Hematopoietic multipotent progenitor cell treated with erythropoietin and hydrocortisone succinate and interleukin-3 and kit ligand, for 6 days (in vitro differentiated cells): ENCODE measurements around the gene NCLN.
A peak's percentile ranks its signal among the peaks of the same experiment; 100 is the strongest.
"Not testable (repeated sequence)": the region's sequence is repeated elsewhere in the genome, so short reads cannot be mapped to it uniquely, and the experiment has no call there.

ENCODE experiments used
- DNase-seq: peaks from one replicate; pipeline ENCODE4 v3.0.0-alpha.2; 2015

Gene NCLN

DNA sequence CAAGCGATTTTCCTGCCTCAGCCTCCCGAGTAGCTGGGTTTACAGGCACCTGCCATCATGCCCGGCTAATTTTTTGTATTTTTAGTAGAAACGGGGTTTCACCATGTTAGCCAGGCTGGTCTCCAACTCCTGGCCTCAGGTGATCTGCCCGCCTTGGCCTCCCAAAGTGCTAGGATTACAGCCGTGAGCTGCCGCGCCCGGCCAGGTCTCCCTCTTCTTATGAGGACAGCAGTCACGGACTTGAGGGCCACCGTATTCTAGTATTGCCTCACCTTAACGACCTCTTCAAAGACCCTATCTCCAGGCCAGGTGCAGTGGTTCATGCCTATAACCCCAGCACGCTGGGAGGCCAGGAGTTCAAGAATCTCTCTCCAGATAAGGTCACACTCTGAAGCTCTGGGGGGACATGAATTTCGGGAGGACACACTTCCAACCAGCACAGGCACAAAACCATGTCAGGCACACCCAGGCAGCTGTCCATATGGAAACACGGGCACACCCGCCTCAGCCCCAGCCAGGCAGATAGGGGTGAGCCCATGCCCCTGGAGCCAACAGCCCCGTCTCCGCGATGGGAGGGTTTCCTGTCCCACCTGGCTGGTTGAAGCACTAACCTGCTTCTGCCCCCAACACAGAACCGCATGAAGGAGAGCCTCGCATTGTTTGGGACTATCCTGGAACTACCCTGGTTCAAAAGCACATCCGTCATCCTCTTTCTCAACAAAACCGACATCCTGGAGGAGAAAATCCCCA is 28.5 kb upstream of the NCLN start:
- DNase-seq: no peak

DNA sequence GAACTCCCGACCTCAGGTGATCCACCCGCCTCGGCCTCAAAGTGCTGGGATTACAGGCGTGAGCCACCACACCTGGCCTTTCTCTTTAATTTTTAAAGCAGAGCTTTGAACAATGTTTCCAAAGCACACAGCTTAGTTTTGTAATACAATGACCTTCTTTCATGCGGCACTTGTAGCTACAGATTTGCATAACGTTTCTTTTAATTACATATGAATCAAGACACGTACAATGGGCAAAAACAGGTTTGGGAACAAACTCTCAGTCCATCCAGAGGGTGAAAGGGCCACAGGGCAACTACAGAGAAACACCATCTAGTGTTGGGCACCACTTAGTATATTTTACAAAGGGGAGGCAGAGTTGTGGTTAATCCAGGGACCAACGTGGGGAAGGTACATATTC is 26.2 kb upstream of the NCLN start:
- no peak for DNase-seq

DNA sequence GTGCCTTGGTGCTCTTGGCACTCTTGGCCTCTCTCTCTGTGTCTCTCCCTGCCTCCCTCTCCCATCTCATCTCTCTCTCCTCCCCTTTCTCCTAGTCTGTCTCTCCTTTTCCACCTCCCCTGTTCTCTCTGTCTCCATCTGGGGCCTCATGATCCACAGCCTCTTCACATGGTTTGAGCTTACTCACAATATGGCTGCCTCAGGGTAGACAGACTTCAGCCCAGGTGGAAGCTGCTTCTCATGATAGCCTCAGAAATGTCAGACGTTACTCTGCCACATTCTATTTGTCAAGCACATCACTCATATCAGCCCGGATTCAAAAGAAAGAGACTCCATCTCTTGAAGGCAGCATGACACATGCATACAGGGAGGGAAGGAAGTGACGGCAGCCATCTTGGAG is 25.5 kb upstream of the NCLN start:
- DNase-seq: no peak

DNA sequence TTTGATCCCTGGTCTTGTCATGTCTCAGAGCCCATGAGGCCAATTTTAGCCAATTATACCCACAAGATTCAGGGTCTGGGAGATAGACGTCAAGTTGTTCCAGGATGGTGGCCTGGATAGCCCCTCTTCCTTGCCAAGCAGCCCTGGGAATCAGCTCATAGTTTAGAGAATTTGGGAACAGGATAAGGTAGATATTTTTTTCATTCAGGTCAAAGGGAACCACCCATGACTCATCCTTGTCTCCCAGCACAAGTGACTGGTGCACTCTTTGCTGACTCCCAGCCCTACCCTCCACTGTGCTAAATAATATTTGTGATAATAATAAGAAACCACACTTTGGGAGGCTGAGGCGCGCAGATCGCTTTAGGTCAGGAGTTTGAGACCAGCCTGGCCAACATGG is 24.3 kb upstream of the NCLN start:
- DNase-seq: no peak

DNA sequence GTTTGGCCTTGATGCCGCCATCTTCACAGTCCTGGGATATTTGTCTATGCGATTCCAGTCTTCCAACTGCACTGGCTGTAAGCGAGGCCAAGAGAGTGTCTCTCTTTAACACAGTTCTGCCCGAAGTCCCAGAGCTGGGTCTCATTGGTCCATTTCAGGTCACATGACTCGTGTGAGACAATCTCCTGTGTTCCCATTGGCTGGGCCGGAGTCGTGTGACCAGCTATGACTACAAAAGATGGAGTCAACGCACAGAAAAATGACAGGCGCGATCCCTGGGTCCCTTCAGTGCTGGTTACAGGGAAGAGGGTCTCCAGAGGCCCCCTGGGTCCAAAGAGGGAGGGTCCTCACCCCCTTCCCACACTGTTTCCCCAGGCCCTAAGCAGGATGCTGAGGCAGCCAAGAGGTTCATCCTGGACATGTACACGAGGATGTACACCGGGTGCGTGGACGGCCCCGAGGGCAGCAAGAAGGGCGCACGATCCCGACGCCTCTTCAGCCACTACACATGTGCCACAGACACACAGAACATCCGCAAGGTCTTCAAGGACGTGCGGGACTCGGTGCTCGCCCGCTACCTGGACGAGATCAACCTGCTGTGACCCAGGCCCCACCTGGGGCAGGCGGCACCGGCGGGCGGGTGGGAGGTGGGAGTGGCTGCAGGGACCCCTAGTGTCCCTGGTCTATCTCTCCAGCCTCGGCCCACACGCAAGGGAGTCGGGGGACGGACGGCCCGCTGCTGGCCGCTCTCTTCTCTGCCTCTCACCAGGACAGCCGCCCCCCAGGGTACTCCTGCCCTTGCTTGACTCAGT is 23.1 kb upstream of the NCLN start:
- peak; percentile 73 for DNase-seq

DNA sequence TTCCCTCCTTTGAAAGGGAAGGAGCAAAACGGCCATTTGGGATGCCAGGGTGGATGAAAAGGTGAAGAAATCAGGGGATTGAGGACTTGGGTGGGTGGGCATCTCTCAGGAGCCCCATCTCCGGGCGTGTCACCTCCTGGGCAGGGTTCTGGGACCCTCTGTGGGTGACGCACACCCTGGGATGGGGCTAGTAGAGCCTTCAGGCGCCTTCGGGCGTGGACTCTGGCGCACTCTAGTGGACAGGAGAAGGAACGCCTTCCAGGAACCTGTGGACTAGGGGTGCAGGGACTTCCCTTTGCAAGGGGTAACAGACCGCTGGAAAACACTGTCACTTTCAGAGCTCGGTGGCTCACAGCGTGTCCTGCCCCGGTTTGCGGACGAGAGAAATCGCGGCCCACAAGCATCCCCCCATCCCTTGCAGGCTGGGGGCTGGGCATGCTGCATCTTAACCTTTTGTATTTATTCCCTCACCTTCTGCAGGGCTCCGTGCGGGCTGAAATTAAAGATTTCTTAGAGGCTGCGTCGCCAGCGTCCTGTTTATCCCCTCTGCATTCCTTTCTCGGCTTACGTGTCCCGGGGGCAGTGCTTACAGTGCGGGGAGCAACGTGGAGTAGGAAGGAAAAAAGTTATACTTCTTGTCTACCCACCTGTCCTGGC is 22.4 kb upstream of the NCLN start:
- peak; percentile 84 for DNase-seq

DNA sequence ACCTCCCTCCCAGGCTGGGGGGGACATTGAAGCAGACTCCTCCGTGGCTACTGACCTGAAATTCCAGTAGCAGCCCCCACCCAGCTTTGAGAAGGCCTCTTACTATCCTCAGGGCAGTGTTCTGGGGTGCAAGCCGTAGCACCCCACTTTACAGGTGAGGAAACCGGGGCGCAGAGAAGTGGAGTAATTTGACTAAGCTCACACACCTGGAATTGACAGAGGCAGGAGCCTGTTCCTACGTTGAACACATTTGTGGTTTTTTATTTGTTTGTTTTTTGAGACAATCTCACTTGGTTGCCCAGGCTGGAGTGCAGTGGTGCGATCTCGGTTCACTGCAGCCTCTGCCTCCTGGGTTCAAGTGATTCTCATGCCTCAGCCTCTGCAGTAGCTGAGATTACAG is 21.8 kb upstream of the NCLN start:
- no peak for DNase-seq

DNA sequence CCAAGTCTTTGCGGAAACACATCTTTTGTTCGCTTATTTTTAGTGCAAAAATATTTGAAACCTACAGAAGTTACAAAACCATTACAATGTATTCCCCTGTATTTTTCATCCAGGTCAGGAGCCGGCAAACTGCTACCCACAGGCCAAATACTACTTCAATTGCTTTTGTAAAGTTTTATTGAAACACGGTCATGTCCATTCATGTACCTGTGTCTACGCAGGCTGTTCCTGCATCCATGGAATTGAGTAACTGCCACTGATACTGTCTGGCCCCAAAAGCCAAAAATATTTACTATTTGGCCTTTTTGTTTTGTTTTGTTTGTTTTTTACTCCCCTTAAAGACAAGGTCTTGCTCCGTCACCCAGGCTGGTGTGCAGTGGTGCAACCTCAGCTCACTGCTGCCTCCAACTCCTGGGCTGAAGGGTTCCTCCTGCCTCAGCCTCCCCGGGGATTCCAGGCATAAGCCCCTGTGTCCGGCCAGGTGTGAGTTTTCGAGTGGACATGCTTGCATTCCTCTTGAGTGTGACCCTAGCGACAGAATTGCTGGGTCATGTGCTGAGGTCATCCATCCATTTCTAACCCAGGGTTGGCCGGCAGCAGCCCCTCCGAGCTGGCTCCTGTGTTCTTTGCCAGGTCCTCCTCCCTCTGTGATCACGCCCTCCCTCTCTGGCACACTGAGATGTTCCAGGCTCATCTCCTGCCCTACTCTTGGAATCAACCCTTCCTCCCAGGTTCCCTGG is 18.0 kb upstream of the NCLN start:
- DNase-seq: no peak

DNA sequence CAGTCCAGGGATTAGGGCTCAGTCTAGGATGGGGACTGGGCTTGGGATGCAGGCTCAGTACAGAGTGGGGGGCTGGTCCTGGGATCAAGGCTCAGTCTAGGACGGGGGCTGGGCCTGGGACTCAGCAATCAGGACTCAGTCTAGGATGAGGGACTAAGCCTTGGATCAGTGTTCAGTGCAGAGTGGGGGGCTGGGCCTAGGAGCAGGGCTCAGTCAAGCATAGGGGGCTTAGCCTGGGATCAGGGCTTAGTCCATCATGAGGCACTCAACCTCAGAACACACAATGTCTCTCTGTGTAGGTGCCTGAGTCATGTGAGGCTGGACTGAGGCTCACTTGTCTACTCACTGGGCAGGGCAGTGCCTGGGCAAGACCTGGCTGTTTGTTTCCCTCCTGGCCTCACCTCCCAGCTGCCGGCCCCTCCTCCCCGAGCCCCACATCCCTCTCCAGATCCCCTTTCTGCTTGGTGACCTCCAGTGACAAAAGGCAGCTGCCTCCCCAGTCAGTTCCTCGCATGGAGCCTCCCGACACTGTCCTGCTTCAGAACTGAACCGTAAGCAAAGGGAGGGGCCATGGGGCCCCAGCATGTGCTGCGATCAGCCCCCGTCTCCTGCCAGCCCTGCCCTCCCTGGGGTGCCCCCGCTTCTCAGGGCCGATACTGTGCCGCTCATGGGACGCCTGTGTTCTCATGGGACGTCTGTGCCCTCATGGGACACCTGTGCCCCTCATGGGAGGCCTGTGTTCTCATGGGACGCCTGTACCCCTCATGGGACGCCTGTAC is 13.6 kb upstream of the NCLN start:
- DNase-seq: no peak

DNA sequence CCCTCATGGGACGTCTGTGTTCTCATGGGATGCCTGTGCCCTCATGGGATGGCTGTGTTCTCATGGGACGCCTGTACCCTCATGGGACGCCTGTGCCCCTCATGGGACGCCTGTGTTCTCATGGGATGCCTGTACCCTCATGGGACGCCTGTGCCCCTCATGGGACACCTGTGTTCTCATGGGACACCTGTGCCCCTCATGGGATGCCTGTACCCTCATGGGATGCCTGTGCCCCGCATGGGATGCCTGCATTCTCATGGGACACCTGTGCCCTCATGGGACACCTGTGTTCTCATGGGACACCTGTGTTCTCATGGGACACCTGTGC is 13.1 kb upstream of the NCLN start:
- DNase-seq: not testable (repeated sequence)

DNA sequence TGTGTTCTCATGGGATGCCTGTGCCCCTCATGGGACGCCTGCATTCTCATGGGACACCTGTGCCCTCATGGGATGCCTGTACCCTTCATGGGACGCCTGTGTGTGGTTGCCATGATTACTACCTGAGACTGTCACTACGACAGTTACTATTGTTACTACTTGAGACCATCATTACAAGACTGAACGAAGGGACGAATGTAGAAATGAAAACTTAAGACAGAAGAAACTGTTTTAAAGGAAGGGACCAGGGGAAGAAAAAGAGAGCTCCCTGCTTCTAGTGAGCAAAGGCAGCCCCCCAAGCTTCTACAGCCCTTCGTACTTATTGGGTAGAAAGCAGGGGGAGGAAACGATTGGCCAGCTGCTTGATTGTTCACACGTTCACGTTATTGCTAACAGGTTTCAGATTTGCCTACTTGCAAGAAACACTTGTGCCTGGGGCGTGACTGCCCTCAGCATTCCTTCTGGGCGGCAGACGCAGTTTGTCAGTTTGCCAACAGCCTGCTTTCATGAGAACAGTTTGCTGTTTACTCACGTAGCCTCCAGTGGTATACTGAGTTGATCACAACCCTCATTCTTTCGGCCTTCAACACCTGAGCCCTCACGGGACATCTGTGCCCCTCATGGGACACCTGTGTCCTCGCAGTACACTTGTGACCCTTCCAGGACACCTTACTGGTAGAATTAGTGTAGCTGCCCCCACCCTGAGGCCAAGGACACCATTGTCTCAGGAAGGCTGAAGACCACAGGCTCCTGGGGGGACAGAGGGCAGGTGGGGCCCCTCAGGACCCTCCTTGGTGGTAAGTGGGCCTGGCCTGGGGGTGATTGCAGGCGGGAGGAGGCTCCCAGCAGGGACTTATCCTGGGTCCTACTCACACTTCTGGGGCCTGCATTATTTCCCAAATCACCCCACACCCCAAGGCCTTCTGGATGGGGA is 9.7 kb upstream of the NCLN start:
- DNase-seq: peak; percentile 82

DNA sequence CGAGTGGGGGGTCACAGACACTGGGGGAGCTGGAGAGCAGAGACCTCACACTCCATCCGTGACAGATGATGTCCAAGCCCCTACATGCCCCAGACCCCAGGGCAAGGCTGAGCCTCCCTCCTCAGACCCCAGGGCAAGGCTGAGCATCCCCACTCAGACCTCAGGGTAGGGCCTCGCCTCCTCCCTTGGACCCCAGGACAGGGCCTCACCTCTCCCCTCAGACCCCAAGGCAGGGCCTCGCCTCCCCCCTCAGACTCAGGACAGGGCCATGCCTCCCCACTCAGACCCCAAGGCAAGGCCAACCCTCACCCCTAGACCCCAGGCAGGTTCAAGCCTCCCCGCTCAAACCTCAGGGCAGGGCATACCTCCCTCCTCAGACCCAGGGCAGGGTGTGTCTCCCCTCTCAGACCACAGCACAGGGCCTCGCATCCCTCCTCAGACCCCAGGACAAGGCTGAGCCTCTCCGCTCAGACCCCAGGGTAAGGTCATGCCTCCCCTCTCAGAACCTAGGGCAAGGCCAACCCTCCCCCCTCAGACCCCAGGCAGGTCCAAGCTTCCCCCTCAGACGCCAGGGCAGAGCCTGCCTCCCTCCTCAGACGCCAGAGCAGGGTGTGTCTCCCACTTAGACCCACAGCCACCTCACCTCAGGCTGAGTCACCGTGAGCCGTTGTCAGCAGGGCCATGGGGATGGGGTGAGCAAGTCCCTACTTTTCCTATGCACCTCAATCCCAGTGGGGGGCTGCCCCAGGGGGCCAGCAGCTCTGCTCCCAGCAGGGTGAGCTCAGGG is 8.8 kb upstream of the NCLN start:
- DNase-seq: peak; percentile 86

DNA sequence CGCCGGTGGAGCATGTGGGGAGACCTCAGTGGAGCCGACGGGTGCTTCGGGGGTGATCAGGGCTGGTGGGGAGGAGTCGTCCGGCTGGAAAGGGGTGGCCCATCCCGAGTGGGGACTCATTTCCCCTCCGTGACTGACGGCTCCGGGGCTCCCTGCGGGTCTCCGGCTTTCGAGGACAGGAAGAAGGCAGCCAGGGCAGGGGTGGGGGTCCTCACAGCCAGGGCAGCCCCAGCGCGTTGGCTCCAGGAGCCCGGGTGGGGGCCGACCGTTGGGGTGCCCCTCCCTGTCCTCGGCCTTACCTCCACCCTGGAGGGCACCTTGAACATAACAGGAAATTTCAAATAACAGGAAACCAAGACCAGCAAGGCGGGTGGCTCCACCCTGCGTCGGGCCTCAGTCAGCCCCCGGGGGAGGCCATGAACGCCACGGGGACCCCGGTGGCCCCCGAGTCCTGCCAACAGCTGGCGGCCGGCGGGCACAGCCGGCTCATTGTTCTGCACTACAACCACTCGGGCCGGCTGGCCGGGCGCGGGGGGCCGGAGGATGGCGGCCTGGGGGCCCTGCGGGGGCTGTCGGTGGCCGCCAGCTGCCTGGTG is 7.3 kb upstream of the NCLN start, which contains the start of gene S1PR4:
S1PR4 (plus strand) TSS at position 393 of the 596 bp plus-strand sequence; CDS start at position 417, 24 bp downstream.
- peak; percentile 89 for DNase-seq

DNA sequence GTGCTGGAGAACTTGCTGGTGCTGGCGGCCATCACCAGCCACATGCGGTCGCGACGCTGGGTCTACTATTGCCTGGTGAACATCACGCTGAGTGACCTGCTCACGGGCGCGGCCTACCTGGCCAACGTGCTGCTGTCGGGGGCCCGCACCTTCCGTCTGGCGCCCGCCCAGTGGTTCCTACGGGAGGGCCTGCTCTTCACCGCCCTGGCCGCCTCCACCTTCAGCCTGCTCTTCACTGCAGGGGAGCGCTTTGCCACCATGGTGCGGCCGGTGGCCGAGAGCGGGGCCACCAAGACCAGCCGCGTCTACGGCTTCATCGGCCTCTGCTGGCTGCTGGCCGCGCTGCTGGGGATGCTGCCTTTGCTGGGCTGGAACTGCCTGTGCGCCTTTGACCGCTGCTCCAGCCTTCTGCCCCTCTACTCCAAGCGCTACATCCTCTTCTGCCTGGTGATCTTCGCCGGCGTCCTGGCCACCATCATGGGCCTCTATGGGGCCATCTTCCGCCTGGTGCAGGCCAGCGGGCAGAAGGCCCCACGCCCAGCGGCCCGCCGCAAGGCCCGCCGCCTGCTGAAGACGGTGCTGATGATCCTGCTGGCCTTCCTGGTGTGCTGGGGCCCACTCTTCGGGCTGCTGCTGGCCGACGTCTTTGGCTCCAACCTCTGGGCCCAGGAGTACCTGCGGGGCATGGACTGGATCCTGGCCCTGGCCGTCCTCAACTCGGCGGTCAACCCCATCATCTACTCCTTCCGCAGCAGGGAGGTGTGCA is 6.6 kb upstream of the NCLN start:
- peak; percentile 58 for DNase-seq

DNA sequence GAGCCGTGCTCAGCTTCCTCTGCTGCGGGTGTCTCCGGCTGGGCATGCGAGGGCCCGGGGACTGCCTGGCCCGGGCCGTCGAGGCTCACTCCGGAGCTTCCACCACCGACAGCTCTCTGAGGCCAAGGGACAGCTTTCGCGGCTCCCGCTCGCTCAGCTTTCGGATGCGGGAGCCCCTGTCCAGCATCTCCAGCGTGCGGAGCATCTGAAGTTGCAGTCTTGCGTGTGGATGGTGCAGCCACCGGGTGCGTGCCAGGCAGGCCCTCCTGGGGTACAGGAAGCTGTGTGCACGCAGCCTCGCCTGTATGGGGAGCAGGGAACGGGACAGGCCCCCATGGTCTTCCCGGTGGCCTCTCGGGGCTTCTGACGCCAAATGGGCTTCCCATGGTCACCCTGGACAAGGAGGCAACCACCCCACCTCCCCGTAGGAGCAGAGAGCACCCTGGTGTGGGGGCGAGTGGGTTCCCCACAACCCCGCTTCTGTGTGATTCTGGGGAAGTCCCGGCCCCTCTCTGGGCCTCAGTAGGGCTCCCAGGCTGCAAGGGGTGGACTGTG is 5.9 kb upstream of the NCLN start:
- peak; percentile 53 for DNase-seq

DNA sequence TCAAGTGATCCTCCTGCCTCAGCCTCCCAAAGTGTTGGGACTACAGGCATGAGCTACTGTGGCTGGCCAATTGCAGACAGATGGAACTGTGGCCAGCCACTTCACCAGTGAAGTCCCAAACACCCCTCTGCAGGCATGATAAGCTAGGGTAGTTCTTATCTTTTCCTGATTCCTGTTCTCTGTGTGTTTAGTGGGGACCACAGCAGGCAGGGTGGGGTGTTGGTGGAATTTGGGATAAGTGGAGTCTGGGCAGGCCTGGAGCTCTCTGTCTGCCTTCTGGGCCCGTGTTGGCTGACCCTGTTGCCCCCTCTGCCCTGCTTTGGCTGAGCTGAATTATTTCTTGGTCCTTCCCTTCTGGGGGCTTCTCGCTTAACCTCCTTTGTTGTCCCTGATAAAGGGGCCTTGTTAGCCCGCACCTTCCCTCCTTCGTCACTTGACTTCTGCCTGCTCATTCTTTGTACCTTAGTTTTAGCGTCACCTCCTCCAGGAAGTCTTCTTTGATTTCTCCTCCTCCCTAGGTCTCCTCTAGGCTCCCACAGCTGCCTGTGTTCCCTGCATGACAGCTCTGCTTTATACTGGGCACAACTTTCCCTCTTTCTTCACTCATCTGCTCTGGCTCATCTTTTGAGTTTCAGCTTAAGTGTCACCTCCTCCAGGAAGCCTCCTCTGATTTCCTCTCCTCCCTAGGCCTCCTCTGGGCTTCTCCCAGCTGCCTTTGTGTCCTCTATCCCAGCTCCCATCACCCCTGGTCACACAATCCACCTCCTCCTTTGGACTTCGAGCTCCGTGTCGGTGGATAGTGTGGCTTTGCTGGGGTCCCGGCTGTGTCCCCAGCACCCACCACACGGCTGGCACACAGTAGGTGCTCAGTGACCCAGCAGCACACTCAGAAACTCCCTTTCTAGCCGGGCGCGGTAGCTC is 1.7 kb upstream of the NCLN start:
- DNase-seq: peak; percentile 91

DNA sequence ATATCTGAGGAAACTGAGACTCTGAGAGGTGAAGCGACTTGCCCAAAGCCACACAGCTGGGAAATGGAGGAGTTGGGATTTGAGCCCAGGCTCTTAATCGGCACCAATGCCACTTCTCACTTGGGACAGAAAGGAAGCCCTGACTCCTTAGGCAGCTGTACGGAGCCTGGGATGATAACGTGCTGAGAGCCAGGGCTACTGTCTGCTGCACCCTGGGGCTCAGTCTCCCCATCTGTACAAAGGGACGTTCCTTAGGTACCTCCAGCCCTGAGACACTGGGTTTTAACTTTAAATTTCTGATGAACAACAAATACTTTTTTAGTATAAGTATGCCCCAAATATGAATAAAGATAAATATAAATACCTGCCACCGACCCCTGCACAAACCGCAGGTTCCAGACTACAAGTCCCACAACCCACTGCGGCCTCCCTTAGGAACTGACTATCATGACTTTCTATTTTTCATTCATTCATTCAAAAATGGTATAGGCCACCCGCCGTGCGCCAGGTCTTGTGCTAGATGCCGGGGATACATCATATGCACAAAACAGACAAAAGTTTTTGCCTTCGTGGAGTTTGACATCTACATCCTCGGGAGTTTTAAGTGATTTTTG is 776 bp upstream of the NCLN start:
- peak; percentile 91 for DNase-seq
